ENCODE data around the gene MED12L. TPM values are rescaled to one million over a fixed set of nuclear protein-coding genes. Genes with fewer than 3 reads are reported as not detected.

MED12L gene
- total and polyA plus RNA-seq, 9 of the 15 experiments (the other 6 are each of a cell fraction or from before 2014, with no cell fraction given), result not detected

DNA sequence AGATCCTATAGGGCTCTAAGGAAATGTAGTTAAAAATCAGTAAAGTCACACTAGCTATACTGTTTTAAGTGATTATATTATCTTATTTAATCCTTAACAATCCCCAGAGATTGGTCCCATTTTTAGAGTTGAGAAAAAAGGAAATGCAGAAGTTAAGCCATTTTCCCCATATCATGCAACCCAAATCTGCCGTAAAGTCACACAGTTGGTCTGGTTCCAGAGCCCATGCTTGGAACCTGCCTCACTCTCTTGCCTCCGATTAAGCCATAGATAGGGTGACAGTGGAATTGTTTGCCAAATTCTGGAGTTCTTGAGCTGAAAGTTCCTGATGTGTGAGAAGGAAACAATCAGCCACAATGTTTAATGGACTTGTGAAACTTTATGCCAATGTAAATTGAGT is 246.2 kb downstream of the MED12L start:
- 15% methylated on average over 2 of the region's 2 CpGs for WGBS (ENCODE audit: insufficient coverage, low coverage, missing lambda C conversion rate)
- TF ChIP-seq ESRRA (IDR thresholded peaks at IDR 0.05; ENCODE audit: borderline replicate concordance, low read depth) (no peak), PYGO2 (tag; IDR thresholded peaks at IDR 0.05) (no peak), SP1 (CRISPR knock-in tag; IDR thresholded peaks at IDR 0.05) (no peak), ZBTB5 (IDR thresholded peaks at IDR 0.05) (no peak), ZZZ3 (IDR thresholded peaks at IDR 0.05) (no peak), ZNF184 (CRISPR knock-in tag; IDR thresholded peaks at IDR 0.05) (no peak), GATAD2B (IDR thresholded peaks at IDR 0.05; ENCODE audit: borderline replicate concordance) (no peak), JUNB (CRISPR knock-in tag; conservative IDR thresholded peaks at IDR 0.05) (no peak), ZNF41 (CRISPR knock-in tag; conservative IDR thresholded peaks at IDR 0.05) (no peak), ZHX1 (conservative IDR thresholded peaks at IDR 0.05; ENCODE audit: low read length) (no peak), HCFC1 (IDR thresholded peaks at IDR 0.05; ENCODE audit: low read depth, low read length) (no peak)
- TF ChIP-seq, protein P1, sequence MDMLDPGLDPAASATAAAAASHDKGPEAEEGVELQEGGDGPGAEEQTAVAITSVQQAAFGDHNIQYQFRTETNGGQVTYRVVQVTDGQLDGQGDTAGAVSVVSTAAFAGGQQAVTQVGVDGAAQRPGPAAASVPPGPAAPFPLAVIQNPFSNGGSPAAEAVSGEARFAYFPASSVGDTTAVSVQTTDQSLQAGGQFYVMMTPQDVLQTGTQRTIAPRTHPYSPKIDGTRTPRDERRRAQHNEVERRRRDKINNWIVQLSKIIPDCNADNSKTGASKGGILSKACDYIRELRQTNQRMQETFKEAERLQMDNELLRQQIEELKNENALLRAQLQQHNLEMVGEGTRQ (CRISPR knock-in tag; IDR thresholded peaks at IDR 0.05), result no peak
- TF ChIP-seq, protein P2, sequence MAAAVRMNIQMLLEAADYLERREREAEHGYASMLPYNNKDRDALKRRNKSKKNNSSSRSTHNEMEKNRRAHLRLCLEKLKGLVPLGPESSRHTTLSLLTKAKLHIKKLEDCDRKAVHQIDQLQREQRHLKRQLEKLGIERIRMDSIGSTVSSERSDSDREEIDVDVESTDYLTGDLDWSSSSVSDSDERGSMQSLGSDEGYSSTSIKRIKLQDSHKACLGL (CRISPR knock-in tag; IDR thresholded peaks at IDR 0.05; ENCODE audit: borderline replicate concordance, poor library complexity, severe bottlenecking), result no peak

More for the DNA sequence above, 246.2 kb downstream of the MED12L start:
- no peaks in the 10 kb centered on the region for H4K20me1 ChIP-seq (replicated peaks; ENCODE audit: control insufficient read depth, insufficient read depth, low read length)
- POLR2A ChIA-PET, result interaction anchor here (0.6 to 1.0 kb wide), 2 partner anchors 11 to 672 kb away, joined by 3 read pairs; no protein-coding TSS in a partner anchor
- H3K4me2 ChIP-seq (ENCODE audit: insufficient read depth, low read length), result no peak overlapping the region
- no peaks in the 10 kb centered on the region for H3K9me1 ChIP-seq (ENCODE audit: control insufficient read depth, insufficient read depth, low read length)
- no peak for FAIRE-seq
- CTCF ChIA-PET (ENCODE audit: low intra/inter-chr PET ratio), result interaction anchor here (0.6 kb wide), 1 partner anchor 57 kb away, joined by 4 read pairs; no protein-coding TSS in a partner anchor
- H3K4me3 ChIP-seq, result no peak overlapping the region
- no peak overlapping the region for H3K9ac ChIP-seq (ENCODE audit: insufficient read depth in 1 of 2, low read depth in 2 of 2, low read length in 2 of 2)
- H3K9me3 ChIP-seq (replicated peaks; ENCODE audit: control insufficient read depth, insufficient read depth, low read depth, low read length), result no peaks in the 10 kb centered on the region
- DNase-seq (ENCODE audit: extremely low read depth in 1 of 4, low spot score in 3 of 4), result no peak
- H3K36me3 ChIP-seq (ENCODE audit: control insufficient read depth, insufficient read depth, low read length), result no peaks in the 10 kb centered on the region
- no peak overlapping the region for H3K27ac ChIP-seq (ENCODE audit: extremely low read depth, low read depth, low read length)
- no peaks in the 10 kb centered on the region; a peak in 1 of 5 replicates for H3K27me3 ChIP-seq (ENCODE audit: control insufficient read depth in 2 of 2, insufficient read depth in 2 of 2, low read length in 2 of 2)
- no peak for ATAC-seq
- intact Hi-C loops (cut with micrococcal nuclease) (no loop called here), in situ Hi-C loops (cut with MboI) (no loop called here)
- no peaks in the 10 kb centered on the region for H3K79me2 ChIP-seq (ENCODE audit: control insufficient read depth, insufficient read depth, low read length)
- H2AFZ ChIP-seq (ENCODE audit: low read depth, low read length), result no peak overlapping the region
- no peaks in the 10 kb centered on the region for H3K4me1 ChIP-seq (replicated peaks in 1 of 2; ENCODE audit: control insufficient read depth in 2 of 2, insufficient read depth in 2 of 2, low read length in 2 of 2)
- BruUV-seq (replicated peaks), result no TSS peak

All from K562 (cell line).